HG02642 (cell line): Measurements from ENCODE around the gene PEX16.
A peak's percentile ranks its signal among the peaks of the same experiment; 100 is the strongest.

Experiments used
- ATAC-seq: cut with Tn5 transposase; IDR thresholded peaks from one replicate; pipeline ENCODE4 v1.9.1; 2021; ENCODE audit warnings: mild to moderate bottlenecking; ENCODE audit not compliant: unreplicated experiment, poor library complexity

The PEX16 gene

DNA sequence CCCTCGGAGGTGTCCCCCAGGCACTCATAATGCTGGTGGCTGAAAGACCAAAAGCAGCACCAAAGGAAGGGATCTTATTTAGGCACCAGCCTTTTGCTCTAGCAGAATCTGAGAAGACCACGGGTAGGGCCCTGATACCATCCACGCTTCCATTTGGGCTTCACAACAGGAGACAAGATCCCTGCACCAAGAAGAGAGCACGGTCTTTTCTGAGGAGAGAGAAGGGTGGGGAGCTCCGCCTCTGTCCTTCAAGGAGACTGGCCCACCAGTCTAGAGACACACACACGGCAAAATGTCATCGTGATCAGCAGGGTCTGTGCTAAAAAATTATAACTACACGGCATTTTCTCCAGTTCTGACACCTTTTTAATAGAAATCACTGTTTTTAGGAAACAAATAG is 14.5 kb upstream of the PEX16 start:
- no peak for ATAC-seq

DNA sequence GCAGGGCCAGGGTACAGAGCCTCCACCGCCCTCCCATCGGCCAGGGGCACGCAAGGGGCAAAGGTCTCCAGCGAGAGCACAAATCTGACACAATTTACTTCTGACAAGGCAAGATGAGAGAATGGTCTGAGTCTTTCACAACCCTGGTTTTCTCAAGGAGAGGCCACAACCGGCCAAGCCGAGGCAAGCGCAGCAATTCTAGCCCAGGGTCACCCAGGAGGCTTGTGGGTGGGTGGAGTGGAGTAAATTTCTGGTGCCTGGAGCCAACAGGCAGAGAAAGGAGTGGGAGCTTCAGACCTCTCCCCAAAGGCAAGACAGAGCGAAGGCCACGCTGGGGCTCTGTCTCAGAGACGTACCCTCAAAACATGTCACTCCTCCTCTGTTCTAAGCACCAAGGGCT is 14.1 kb upstream of the PEX16 start:
- no peak for ATAC-seq

DNA sequence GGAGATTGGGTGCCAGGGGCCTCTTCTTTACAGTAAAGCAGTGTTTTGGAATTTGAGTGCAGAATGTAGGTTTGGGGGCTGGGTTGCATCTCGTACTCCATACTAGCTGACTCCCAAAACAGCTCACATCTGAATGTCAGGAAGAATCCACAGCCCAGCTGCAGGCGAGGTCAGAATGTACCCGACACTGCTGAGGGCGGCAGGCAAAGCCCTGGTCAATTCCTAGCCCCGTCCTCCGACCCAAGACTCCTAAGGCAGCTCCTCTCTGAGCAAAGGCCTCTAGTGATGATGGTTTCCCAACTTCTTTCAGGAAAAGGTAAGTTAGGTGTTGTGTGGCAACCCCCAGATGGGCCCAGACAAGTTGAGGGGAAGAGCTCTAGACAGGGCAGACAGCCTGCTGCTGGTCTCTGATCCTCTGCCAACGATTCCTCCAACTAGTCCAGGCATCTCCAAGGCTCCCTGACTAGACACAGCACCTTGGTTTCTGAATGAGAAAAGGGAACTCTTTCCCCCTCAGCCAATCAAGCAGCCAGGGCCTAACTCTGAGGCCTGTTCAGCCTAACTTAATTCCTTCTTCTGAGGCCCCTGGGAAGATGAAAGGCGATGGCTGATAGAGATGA is 13.4 kb upstream of the PEX16 start:
- no peak for ATAC-seq

DNA sequence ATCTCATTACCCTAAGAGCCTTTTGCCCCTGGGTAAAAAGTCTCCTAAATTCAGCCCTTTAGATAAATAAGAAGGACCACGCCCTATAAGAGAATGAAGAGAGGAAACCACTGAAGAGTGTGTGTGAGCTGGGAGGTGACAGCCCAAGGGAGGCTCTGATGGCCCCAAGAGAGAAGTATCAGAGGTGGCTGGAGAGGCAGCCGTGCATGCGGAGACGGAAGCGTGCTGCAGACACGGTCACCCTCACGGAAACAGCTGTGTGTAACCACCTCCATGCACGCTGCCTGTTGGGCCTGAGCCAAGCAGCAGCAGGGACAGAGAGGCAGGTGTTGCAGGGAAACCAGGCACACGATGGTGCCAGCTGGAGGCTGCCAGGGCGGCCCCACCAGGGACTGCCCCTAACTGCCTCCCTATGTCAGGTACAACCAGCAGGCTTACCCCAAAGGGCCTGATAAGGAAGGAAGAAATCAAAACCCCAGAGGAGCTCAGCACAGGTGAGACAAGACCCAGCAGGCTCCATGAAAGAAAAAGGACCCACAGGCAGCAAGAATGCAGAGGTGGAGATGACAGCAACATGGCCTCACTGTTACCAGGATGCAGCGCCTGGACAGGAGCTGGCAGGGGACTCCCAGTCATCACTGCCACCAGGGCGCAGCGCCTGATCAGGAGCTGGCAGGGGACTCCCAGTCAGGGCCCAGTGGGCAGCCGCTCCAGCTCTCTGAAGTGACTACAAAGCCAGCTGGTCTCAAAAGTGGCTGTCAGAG is 12.5 kb upstream of the PEX16 start:
- peak; percentile 91 for ATAC-seq

DNA sequence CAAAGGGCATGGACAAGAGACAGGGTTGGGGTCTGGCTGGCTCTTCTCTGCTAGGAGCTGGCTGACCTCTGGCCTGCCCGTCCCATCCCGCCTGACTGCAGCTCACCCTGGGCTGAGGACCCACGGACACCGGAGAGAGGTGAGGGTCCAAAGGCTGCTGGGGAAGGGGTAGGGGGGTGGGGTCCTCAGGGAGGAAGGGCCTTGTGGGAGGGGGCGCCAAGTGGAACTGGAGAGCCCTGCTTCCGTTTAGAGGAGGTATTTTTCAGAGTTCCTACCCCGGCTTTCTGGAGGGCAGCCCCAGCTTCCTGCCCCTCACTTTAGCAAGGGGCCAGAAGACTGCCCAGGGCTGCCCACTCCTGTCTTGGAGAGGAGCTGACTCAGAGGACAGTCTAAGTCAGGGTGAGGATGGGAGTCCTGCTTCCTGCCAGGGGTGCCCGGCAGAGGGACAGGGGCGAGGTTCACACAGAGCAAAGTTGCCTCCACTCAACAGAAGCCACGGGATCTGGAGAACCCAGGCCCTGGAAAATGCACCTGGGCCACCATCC is 11.9 kb upstream of the PEX16 start:
- ATAC-seq = peak; percentile 8

DNA sequence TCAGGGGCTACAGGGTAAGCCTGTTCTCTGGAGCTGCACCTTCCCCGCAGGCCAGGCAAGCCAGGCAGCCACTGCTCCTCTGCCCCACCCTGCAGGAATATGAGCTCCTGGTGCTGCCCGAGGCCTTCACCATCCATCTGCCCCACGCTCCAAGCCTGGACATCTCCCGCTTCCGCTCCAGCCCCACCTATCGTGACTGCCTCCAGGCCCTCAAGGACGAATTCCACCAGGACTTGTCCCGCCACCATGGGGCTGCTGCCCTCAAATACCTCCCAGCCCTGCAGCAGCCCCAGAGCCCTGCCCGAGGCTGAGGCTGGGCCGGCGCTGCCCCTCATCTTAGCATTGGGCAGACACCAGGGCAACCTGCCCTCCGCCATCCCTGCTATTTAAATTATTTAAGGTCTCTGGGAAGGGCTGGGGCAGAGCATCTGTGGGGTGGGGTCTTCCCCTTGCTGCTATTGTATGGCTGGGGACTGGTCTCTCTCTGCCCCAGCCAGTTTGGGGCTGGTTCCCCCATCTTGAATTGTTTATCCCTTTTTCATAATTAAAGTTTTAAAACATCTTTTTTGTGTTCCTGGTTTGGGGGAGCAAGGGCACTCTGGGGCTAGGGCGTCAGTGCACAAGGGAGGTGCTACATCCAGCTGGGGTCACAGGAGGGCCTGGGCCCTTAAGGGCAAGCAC is 11.0 kb upstream of the PEX16 start:
- ATAC-seq = no peak

DNA sequence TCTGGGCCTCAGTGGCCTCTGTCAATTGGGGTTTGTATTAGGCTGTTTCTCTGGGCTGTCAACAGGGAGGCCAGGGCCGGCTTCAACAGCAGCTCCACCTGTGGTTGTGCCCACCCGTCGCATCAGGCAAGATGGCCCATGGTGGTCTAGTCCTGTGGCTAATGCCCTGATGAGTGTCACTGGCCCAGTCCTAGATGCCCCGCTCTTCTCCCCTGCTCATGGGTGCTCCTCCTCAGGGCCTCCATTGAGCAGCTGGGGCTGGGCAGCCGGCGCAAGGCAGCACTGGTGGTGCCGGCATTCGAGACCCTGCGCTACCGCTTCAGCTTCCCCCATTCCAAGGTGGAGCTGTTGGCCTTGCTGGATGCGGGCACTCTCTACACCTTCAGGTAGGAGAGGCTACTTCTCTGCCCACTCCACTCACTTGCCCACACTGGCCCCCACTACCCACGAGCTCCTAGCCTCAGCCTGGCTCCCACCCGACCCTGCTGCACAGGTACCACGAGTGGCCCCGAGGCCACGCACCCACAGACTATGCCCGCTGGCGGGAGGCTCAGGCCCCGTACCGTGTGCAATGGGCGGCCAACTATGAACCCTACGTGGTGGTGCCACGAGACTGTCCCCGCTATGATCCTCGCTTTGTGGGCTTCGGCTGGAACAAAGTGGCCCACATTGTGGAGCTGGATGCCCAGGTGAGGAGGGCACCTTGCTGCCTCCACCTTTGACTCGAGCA is 10.2 kb upstream of the PEX16 start:
- no peak for ATAC-seq

DNA sequence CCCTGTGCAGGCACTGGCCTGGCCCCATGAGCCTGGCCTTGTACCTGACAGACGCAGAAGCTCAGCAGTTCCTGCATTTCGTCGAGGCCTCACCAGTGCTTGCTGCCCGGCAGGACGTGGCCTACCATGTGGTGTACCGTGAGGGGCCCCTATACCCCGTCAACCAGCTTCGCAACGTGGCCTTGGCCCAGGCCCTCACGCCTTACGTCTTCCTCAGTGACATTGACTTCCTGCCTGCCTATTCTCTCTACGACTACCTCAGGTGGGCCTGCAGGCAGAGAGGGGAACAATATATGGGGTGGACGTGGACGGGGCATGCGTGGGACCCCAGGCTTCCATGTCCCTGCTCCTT is 9.6 kb upstream of the PEX16 start:
- ATAC-seq = no peak

- ATAC-seq = no peak
Observed at GRCh38 chr11:45926536-45927331, 9.1 kb upstream of the PEX16 start.

DNA sequence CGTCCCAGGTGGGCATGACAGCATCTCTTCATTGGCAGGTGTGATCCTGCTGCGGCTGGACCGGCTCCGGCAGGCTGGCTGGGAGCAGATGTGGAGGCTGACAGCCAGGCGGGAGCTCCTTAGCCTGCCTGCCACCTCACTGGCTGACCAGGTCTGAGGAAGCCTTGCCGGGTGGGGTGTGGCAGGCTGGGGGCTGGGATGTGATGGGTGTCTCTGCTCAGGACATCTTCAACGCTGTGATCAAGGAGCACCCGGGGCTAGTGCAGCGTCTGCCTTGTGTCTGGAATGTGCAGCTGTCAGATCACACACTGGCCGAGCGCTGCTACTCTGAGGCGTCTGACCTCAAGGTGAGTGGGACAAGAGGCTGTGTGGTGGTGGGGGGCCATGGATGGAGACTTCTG is 8.3 kb upstream of the PEX16 start:
- ATAC-seq = no peak

DNA sequence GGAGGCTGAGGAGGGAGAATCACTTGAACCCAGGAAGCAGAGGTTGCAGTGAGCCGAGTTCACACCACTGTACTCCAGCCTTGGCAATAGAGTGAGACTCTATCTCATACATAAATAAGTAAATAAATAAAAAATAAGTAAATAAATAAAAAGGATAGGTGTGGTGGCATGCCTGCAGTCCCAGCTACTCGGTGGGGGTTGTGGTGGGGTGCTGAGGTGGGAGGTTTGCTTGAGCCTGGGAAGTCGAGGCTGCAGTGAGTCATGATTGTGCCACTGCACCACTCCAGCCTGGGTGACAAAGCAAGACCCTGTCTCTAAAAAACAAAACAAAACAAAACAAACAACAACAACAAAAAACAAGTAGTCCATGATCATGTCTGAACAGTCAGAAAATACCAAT is 7.9 kb upstream of the PEX16 start:
- no peak for ATAC-seq

GRCh38 chr11:45924927-45925326 is 7.2 kb upstream of the PEX16 start:
- ATAC-seq = no peak

- ATAC-seq = no peak
Observed at GRCh38 chr11:45924036-45924915, 6.6 kb upstream of the PEX16 start.

GRCh38 chr11:45922425-45923082 is 4.9 kb upstream of the PEX16 start, which contains the start of gene LARGE2:
Gene LARGE2, plus strand, starts transcription at chr11:45922656. Its CDS starts 227 bp downstream, at chr11:45922883.
- ATAC-seq = no peak

DNA sequence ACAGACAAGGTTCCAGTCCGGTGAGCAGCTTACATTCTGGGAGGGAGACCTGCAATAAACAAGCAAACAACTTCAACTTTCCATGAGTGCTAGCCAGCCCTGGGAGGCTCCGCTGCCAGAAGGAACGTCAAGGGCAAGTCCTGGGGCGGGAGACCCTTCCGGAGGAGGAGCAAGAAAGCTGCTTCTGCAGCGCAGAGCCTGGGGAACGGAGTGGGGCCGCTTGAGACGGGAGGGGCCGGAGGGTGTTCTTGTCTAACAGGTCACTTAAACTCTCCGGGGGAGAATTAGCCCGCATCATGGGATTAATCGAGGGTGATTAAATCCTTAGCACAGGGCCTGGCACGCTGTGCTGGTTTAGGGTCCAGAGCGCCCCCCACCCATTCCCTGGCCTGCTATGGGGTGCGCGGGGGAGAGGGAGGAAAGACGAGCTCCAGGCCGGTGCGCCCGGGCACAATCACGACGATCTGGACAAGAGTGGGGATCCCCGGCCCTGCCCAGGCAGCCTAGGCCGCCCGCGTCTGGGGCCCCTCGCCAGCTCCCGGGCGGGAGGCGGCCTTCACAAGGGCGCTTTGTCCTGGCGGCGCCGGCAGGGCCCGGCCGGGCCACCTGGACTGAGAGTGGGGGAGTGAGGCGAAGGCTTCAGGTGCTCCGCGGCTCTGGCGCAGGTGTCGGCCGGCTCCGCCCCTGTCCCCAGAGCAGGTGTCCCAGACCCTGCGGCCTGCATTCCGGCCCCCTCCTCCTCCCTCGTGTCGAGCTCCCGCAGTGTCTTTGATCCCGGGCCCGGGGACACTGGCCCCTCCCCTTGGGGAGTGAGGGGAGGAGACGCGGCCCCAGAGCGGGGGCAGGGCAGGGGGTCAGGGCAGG is 4.1 kb upstream of the PEX16 start:
- ATAC-seq = no peak

GRCh38 chr11:45920531-45921477 is 3.1 kb upstream of the PEX16 start:
- no peak for ATAC-seq
